Progenitor cell of endocrine pancreas (in vitro differentiated cells): ENCODE results near the gene ETV6. TPM values are rescaled to one million over a fixed set of nuclear protein-coding genes. Genes with fewer than 3 reads are reported as not detected.

Source experiments
- DNase-seq: peaks from one replicate; pipeline ENCODE4 v3.0.0; 2021; ENCODE audit warnings: low spot score; ENCODE audit not compliant: unreplicated experiment
- H3K27ac Mint-ChIP-seq: 2 replicates; pipeline ENCODE4 v1.8.0; 2021; ENCODE audit warnings: mild to moderate bottlenecking, moderate library complexity, mixed read lengths
- H3K27me3 Mint-ChIP-seq: 2 replicates; pipeline ENCODE4 v1.8.0; 2021; ENCODE audit warnings: mixed read lengths
- H3K36me3 Mint-ChIP-seq: 2 replicates; pipeline ENCODE4 v1.8.0; 2022; ENCODE audit warnings: mixed read lengths; ENCODE audit not compliant: insufficient read depth
- H3K4me1 Mint-ChIP-seq: 2 replicates; pipeline ENCODE4 v1.8.0; 2021; ENCODE audit warnings: low read depth, mixed read lengths
- H3K4me3 Mint-ChIP-seq: 2 replicates; pipeline ENCODE4 v1.8.0; 2021; ENCODE audit warnings: low read depth, mild to moderate bottlenecking, moderate library complexity, mixed read lengths
- H3K9me3 Mint-ChIP-seq: 2 replicates; pipeline ENCODE4 v1.8.0; 2021; ENCODE audit warnings: low read depth, mixed read lengths
- CTCF ChIP-seq: fragments of 200-600 bp; sonication (generic); IDR thresholded peaks from one replicate; pipeline ENCODE4 v1.5.0; 2021; ENCODE audit warnings: antibody characterized with exemption, mild to moderate bottlenecking; ENCODE audit not compliant: unreplicated experiment
- total RNA-seq: library from RNA; stranded (reverse); gene quantifications from 2 replicates; pipeline ENCODE4 v1.2.1, GENCODE V29; 2021

ETV6 gene
- total RNA-seq, 1 donor from 2014 or later, result 55.2 TPM

GRCh38 chr12:11917501-11917900 lies 268.0 kb downstream of the ETV6 start:
- peaks cover 40% of the 10 kb centered on the region for H3K4me1 Mint-ChIP-seq
- no peak overlapping the region for H3K4me3 Mint-ChIP-seq
- peaks cover 22% of the 10 kb centered on the region for H3K27me3 Mint-ChIP-seq
- no peak for DNase-seq
- H3K27ac Mint-ChIP-seq, result no peak overlapping the region
- peaks cover 5% of the 10 kb centered on the region for H3K9me3 Mint-ChIP-seq
- TF ChIP-seq CTCF, result no peak
- peaks cover 3% of the 10 kb centered on the region for H3K36me3 Mint-ChIP-seq

- Mint-ChIP-seq H3K27me3 (peaks cover 22% of the 10 kb centered on the region), H3K4me1 (peaks cover 51% of the 10 kb centered on the region), H3K4me3 (no peak overlapping the region), H3K9me3 (peaks cover 2% of the 10 kb centered on the region), H3K36me3 (peaks cover 1% of the 10 kb centered on the region), H3K27ac (no peak overlapping the region)
- no peak for TF ChIP-seq CTCF
- DNase-seq, result no peak
Observed at GRCh38 chr12:11920231-11920630, 270.8 kb downstream of the ETV6 start.

- Mint-ChIP-seq H3K9me3 (peaks cover 7% of the 10 kb centered on the region), H3K27me3 (peaks cover 22% of the 10 kb centered on the region), H3K27ac (peak overlapping the region; percentile 95), H3K4me1 (peaks cover 47% of the 10 kb centered on the region), H3K36me3 (peaks cover 3% of the 10 kb centered on the region), H3K4me3 (no peak overlapping the region)
- TF ChIP-seq CTCF, result no peak
- DNase-seq, result no peak
Observed at GRCh38 chr12:11922361-11922760, 272.9 kb downstream of the ETV6 start.

GRCh38 chr12:11923067-11923466 lies 273.6 kb downstream of the ETV6 start:
- Mint-ChIP-seq H3K36me3 (peaks cover 2% of the 10 kb centered on the region), H3K4me1 (peaks cover 40% of the 10 kb centered on the region), H3K9me3 (peaks cover 7% of the 10 kb centered on the region), H3K27ac (peak overlapping the region; percentile 95), H3K27me3 (peaks cover 24% of the 10 kb centered on the region), H3K4me3 (no peak overlapping the region)
- TF ChIP-seq CTCF, result no peak
- DNase-seq, result no peak

GRCh38 chr12:11927286-11927935 lies 277.9 kb downstream of the ETV6 start:
- no peak for DNase-seq
- peaks cover 2% of the 10 kb centered on the region for H3K36me3 Mint-ChIP-seq
- peaks cover 31% of the 10 kb centered on the region for H3K4me1 Mint-ChIP-seq
- H3K4me3 Mint-ChIP-seq, result no peak overlapping the region
- H3K27ac Mint-ChIP-seq, result no peak overlapping the region
- no peak for TF ChIP-seq CTCF
- H3K27me3 Mint-ChIP-seq, result peaks cover 20% of the 10 kb centered on the region
- peaks cover 4% of the 10 kb centered on the region for H3K9me3 Mint-ChIP-seq
